ENCODE data around the gene ATG2A. TPM values are rescaled to one million over a fixed set of nuclear protein-coding genes. Genes with fewer than 3 reads are reported as not detected.

The ATG2A gene
- total and polyA plus RNA-seq, 9 of the 15 experiments (the other 6 are each of a cell fraction or from before 2014, with no cell fraction given), result 0.25 to 45.9 (median 5.2) TPM

GRCh38 chr11:64918017-64918416 is 1.0 kb upstream of the ATG2A start (continued):
- TF ChIP-seq ZNF639 (CRISPR knock-in tag; conservative IDR thresholded peaks at IDR 0.05 in 1 of 2, IDR thresholded peaks at IDR 0.05 in 1 of 2) (no peak), ZEB2 (IDR thresholded peaks at IDR 0.05) (no peak), SNRNP70 (optimal IDR thresholded peaks at IDR 0.05; ENCODE audit: low read depth, low read length) (no peak), ZNF165 (CRISPR knock-in tag; IDR thresholded peaks at IDR 0.05; ENCODE audit: borderline replicate concordance) (no peak), ZNF696 (CRISPR knock-in tag; conservative IDR thresholded peaks at IDR 0.05) (no peak), RBM39 (optimal IDR thresholded peaks at IDR 0.05; ENCODE audit: low read depth, low read length) (no peak), MYC (IDR thresholded peaks at IDR 0.05; ENCODE audit: low read depth, low read length) (0 out of 2 replicates have a peak, but pooled peaks have one; percentile 13), MYC (CRISPR knock-in tag; IDR thresholded peaks at IDR 0.05; ENCODE audit: borderline replicate concordance, low read depth) (no peak), SIX5 (IDR thresholded peaks at IDR 0.05; ENCODE audit: borderline replicate concordance in 1 of 2, insufficient read depth in 1 of 2, low read depth in 1 of 2, low read length in 2 of 2) (no peak), ZKSCAN8 (CRISPR knock-in tag; IDR thresholded peaks at IDR 0.05) (no peak), IRF2 (CRISPR knock-in tag; IDR thresholded peaks at IDR 0.05) (no peak), ZNF592 (IDR thresholded peaks at IDR 0.05) (peak; percentile 75), PHF20 (IDR thresholded peaks at IDR 0.05; ENCODE audit: partially characterized antibody) (no peak), ZNF707 (CRISPR knock-in tag; conservative IDR thresholded peaks at IDR 0.05) (no peak), BDP1 (IDR thresholded peaks at IDR 0.05; ENCODE audit: insufficient read depth, insufficient read length) (no peak), DDX20 (tag; IDR thresholded peaks at IDR 0.05; ENCODE audit: low read depth) (no peak), CREM (IDR thresholded peaks at IDR 0.05; ENCODE audit: low read depth) (peak; percentile 34; the same call in 1 of the 2 replicates), TOE1 (IDR thresholded peaks at IDR 0.05; ENCODE audit: borderline replicate concordance) (peak; percentile 22; the same call in 1 of the 2 replicates), TOE1 (CRISPR knock-in tag; IDR thresholded peaks at IDR 0.05; ENCODE audit: borderline replicate concordance, low read depth) (no peak), HBP1 (CRISPR knock-in tag; IDR thresholded peaks at IDR 0.05) (no peak)
- TF ChIP-seq, protein P1, sequence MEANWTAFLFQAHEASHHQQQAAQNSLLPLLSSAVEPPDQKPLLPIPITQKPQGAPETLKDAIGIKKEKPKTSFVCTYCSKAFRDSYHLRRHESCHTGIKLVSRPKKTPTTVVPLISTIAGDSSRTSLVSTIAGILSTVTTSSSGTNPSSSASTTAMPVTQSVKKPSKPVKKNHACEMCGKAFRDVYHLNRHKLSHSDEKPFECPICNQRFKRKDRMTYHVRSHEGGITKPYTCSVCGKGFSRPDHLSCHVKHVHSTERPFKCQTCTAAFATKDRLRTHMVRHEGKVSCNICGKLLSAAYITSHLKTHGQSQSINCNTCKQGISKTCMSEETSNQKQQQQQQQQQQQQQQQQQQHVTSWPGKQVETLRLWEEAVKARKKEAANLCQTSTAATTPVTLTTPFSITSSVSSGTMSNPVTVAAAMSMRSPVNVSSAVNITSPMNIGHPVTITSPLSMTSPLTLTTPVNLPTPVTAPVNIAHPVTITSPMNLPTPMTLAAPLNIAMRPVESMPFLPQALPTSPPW (CRISPR knock-in tag; IDR thresholded peaks at IDR 0.05), result 0 out of 2 replicates have a peak, but pooled peaks have one; percentile 4

Measured in K562 (cell line).